Stimulated activated CD4-positive, alpha-beta T cell treated with anti-CD3 and anti-CD28 coated beads, Interleukin-4, amount 100 ng/mL, for 1 hour (primary cell): ENCODE data around the gene MBOAT1.
A peak's percentile ranks its signal among the peaks of the same experiment; 100 is the strongest.
"Not testable (repeated sequence)": the region's sequence is repeated elsewhere in the genome, so short reads cannot be mapped to it uniquely, and the experiment has no call there.

Experiments used
- DNase-seq: peaks from one replicate; pipeline ENCODE4 v3.0.0-alpha.2; 2020

The MBOAT1 gene

GRCh38 chr6:20212392-20213111 lies at the start of gene MBOAT1:
TSS of gene MBOAT1 (minus strand) at chr6:20212469. CDS start at chr6:20212234, 235 bp downstream.
- peak; percentile 55 for DNase-seq

GRCh38 chr6:20261685-20262084 lies 49.4 kb upstream of the MBOAT1 start:
- DNase-seq, result no peak

- no peak for DNase-seq
Measured at GRCh38 chr6:20260360-20260759, 48.1 kb upstream of the MBOAT1 start.

GRCh38 chr6:20259316-20260049 lies 47.2 kb upstream of the MBOAT1 start:
- no peak for DNase-seq

GRCh38 chr6:20255428-20255827 lies 43.2 kb upstream of the MBOAT1 start:
- no peak for DNase-seq

GRCh38 chr6:20254295-20254694 lies 42.0 kb upstream of the MBOAT1 start:
- no peak for DNase-seq

- no peak for DNase-seq
Measured at GRCh38 chr6:20253021-20253420, 40.8 kb upstream of the MBOAT1 start.

GRCh38 chr6:20252311-20252710 lies 40.0 kb upstream of the MBOAT1 start:
- DNase-seq, result no peak

GRCh38 chr6:20251525-20251924 lies 39.3 kb upstream of the MBOAT1 start:
- DNase-seq, result no peak

GRCh38 chr6:20246125-20246524 lies 33.9 kb upstream of the MBOAT1 start:
- no peak for DNase-seq

GRCh38 chr6:20244807-20245681 lies 32.8 kb upstream of the MBOAT1 start:
- DNase-seq, result not testable (repeated sequence)

GRCh38 chr6:20243288-20243687 lies 31.0 kb upstream of the MBOAT1 start:
- DNase-seq, result no peak

- DNase-seq, result no peak
Measured at GRCh38 chr6:20242397-20242796, 30.1 kb upstream of the MBOAT1 start.

- DNase-seq, result no peak
Measured at GRCh38 chr6:20241102-20241501, 28.8 kb upstream of the MBOAT1 start.

GRCh38 chr6:20238688-20239587 lies 26.7 kb upstream of the MBOAT1 start:
- no peak for DNase-seq

GRCh38 chr6:20237677-20238460 lies 25.6 kb upstream of the MBOAT1 start:
- DNase-seq, result no peak

- DNase-seq, result no peak
Measured at GRCh38 chr6:20236909-20237600, 24.8 kb upstream of the MBOAT1 start.

GRCh38 chr6:20236344-20236743 lies 24.1 kb upstream of the MBOAT1 start:
- DNase-seq, result no peak

- no peak for DNase-seq
Measured at GRCh38 chr6:20235041-20235440, 22.8 kb upstream of the MBOAT1 start.

GRCh38 chr6:20234136-20234535 lies 21.9 kb upstream of the MBOAT1 start:
- no peak for DNase-seq
